Measurements from ENCODE around the gene GHRH. TPM values are rescaled to one million over a fixed set of nuclear protein-coding genes. Genes with fewer than 3 reads are reported as not detected.

GHRH gene
- total and polyA plus RNA-seq, 2 donors (not counting 1 experiment from before 2014, with no cell fraction given): not detected

DNA sequence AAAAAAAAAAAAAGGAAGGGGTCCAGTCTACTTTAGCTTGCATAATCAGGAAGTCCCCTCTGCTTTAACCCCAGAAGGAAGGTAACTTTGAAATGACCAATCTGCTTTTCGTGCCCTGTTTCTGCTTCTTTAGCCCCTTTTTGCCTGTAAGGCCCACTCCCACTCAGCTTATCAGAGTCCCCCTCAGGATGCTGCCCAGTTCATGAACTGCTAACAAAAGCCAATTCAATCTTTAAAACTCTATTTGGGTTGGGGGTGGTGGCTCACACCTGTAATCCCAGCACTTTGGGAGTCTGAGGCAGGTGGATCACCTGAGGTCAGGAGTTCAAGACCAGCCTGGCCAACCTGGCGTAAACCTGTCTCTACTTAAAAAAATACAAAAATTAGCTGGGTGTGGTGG is 12.3 kb downstream of the GHRH start:
- CTCF ChIA-PET: no interaction called here

DNA sequence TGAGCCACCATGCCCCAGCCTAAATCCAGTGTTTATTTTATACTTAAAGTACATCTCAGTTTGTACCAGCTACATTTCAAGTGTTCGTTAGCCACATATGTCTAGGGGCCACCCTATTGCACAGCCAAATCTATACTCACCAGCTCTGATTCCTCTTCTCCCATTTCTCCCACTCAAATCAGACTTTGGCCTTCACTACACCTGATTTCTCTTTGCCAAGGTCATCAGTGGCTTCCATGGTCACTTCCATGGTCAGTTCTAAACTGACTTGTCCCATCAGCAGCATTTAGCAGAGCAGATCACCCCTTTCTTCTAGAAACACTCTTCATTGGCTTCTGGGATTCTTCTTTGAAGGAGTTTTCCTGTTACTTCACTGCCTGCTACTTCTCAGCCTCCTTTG is 14.1 kb downstream of the GHRH start:
- Histone ChIP-seq H4K20me1 (ENCODE audit: control insufficient read depth, insufficient read depth, low read length, poor library complexity, severe bottlenecking) (no peaks in the 10 kb centered on the region), H3K79me2 (ENCODE audit: control insufficient read depth, insufficient read depth, low read length) (no peaks in the 10 kb centered on the region), H3K27me3 (replicated peaks in 1 of 4; ENCODE audit: control extremely low read depth in 1 of 4, control insufficient read depth in 3 of 4, insufficient read depth in 4 of 4, low read length in 3 of 4) (no peaks in the 10 kb centered on the region), H3K4me3 (ENCODE audit: control extremely low read depth in 1 of 5, extremely low read depth in 1 of 5, insufficient read depth in 1 of 5, low read depth in 2 of 5, low read length in 4 of 5) (no peak overlapping the region), H3K4me2 (replicated peaks; ENCODE audit: low read depth, low read length, poor library complexity, severe bottlenecking) (no peak overlapping the region), H3K9ac (ENCODE audit: low read length) (no peak overlapping the region), H3K4me1 (ENCODE audit: control insufficient read depth in 2 of 2, insufficient read depth in 2 of 2, low read length in 2 of 2) (no peaks in the 10 kb centered on the region), H3K9me3 (ENCODE audit: control extremely low read depth in 1 of 3, control insufficient read depth in 2 of 3, insufficient read depth in 1 of 3, low read length in 2 of 3) (no peaks in the 10 kb centered on the region), H3K36me3 (replicated peaks in 1 of 2; ENCODE audit: control extremely low read depth in 1 of 2, control insufficient read depth in 1 of 2, extremely low read depth in 1 of 2, insufficient read depth in 2 of 2, low read length in 1 of 2) (peaks cover 0 to 9% of the 10 kb centered on the region in 2 experiments), H2AFZ (ENCODE audit: insufficient read depth, low read depth, low read length, poor library complexity, severe bottlenecking) (no peak overlapping the region), H3K27ac (ENCODE audit: low read length in 2 of 2) (no peak overlapping the region)
- Mint-ChIP-seq H3K27ac (no peak overlapping the region), H3K4me1 (no peaks in the 10 kb centered on the region), H3K9me3 (ENCODE audit: insufficient read depth) (no peaks in the 10 kb centered on the region), H3K27me3 (no peaks in the 10 kb centered on the region), H3K4me3 (no peak overlapping the region)
- ATAC-seq (ENCODE audit: low read depth): no peak
- POLR2A ChIA-PET: no interaction called here
- DNase-seq: no peak
- TF ChIP-seq EZH2 (IDR thresholded peaks at IDR 0.05; ENCODE audit: borderline replicate concordance, insufficient read depth, low read depth, low read length, poor library complexity, severe bottlenecking): no peak
- TF ChIP-seq CTCF (IDR thresholded peaks at IDR 0.05): no peak
- intact Hi-C loops (cut with micrococcal nuclease): no loop called here
- CTCF ChIA-PET: no interaction called here
- WGBS (ENCODE audit: insufficient coverage): 100% methylated on average over 1 of the region's 1 CpG

More for the DNA sequence above, 12.3 kb downstream of the GHRH start:
- no peak overlapping the region for H2AFZ ChIP-seq (ENCODE audit: insufficient read depth, low read depth, low read length, poor library complexity, severe bottlenecking)
- no peak overlapping the region for H3K4me2 ChIP-seq (replicated peaks; ENCODE audit: low read depth, low read length, poor library complexity, severe bottlenecking)
- H3K27me3 Mint-ChIP-seq: no peaks in the 10 kb centered on the region
- 81% methylated on average over 2 of the region's 2 CpGs for WGBS (ENCODE audit: insufficient coverage)
- H3K4me1 ChIP-seq (ENCODE audit: control insufficient read depth in 2 of 2, insufficient read depth in 2 of 2, low read length in 2 of 2): no peaks in the 10 kb centered on the region
- no peaks in the 10 kb centered on the region for H3K27me3 ChIP-seq (replicated peaks in 1 of 4; ENCODE audit: control extremely low read depth in 1 of 4, control insufficient read depth in 3 of 4, insufficient read depth in 4 of 4, low read length in 3 of 4)
- H3K4me3 Mint-ChIP-seq: no peak overlapping the region
- no peaks in the 10 kb centered on the region for H3K79me2 ChIP-seq (ENCODE audit: control insufficient read depth, insufficient read depth, low read length)
- DNase-seq (no peak), ATAC-seq (ENCODE audit: low read depth) (no peak)
- H3K4me3 ChIP-seq (ENCODE audit: control extremely low read depth in 1 of 5, extremely low read depth in 1 of 5, insufficient read depth in 1 of 5, low read depth in 2 of 5, low read length in 4 of 5): no peak overlapping the region
- H3K9me3 ChIP-seq (ENCODE audit: control extremely low read depth in 1 of 3, control insufficient read depth in 2 of 3, insufficient read depth in 1 of 3, low read length in 2 of 3): peaks cover 0 to 4% (median 0%) of the 10 kb centered on the region in 3 donors
- H4K20me1 ChIP-seq (ENCODE audit: control insufficient read depth, insufficient read depth, low read length, poor library complexity, severe bottlenecking): no peaks in the 10 kb centered on the region
- no peaks in the 10 kb centered on the region for H3K4me1 Mint-ChIP-seq
- H3K27ac ChIP-seq (ENCODE audit: low read length in 2 of 2): no peak overlapping the region
- H3K27ac Mint-ChIP-seq: no peak overlapping the region
- POLR2A ChIA-PET: interaction anchor here (0.6 kb wide), 1 partner anchor 86 kb away, joined by 12 read pairs; no protein-coding TSS in a partner anchor
- H3K9me3 Mint-ChIP-seq (ENCODE audit: insufficient read depth): no peaks in the 10 kb centered on the region
- no peak overlapping the region for H3K9ac ChIP-seq (ENCODE audit: low read length)
- intact Hi-C loops (cut with micrococcal nuclease): no loop called here
- TF ChIP-seq CTCF (IDR thresholded peaks at IDR 0.05) (no peak), EZH2 (IDR thresholded peaks at IDR 0.05; ENCODE audit: borderline replicate concordance, insufficient read depth, low read depth, low read length, poor library complexity, severe bottlenecking) (no peak)
- no peaks in the 10 kb centered on the region for H3K36me3 ChIP-seq (replicated peaks in 1 of 2; ENCODE audit: control extremely low read depth in 1 of 2, control insufficient read depth in 1 of 2, extremely low read depth in 1 of 2, insufficient read depth in 2 of 2, low read length in 1 of 2)
